ENCODE measurements around the gene MYH6.
"Not testable (repeated sequence)": the region's sequence is repeated elsewhere in the genome, so short reads cannot be mapped to it uniquely, and the experiment has no call there.

MYH6 gene

DNA sequence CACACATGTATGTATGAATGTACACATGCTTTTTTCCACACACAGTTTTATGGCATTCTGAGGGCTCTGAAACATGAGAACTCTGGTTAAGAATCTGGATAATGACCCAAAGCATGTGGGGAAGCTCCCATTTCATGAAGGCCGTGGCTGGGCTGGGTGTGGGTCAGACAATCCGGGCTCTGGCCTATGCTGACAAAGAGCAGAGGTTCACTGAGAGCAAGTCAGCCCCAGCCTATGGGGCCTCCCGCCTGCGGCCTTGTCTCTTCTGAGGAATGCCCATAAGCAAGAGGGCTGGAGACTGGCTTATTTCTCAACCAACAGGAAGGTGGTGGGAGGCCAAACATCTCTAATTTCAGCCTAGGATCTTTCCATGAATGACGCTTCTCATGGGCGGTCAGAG is 8.5 kb downstream of the MYH6 start:
- TF ChIP-seq, protein P1, sequence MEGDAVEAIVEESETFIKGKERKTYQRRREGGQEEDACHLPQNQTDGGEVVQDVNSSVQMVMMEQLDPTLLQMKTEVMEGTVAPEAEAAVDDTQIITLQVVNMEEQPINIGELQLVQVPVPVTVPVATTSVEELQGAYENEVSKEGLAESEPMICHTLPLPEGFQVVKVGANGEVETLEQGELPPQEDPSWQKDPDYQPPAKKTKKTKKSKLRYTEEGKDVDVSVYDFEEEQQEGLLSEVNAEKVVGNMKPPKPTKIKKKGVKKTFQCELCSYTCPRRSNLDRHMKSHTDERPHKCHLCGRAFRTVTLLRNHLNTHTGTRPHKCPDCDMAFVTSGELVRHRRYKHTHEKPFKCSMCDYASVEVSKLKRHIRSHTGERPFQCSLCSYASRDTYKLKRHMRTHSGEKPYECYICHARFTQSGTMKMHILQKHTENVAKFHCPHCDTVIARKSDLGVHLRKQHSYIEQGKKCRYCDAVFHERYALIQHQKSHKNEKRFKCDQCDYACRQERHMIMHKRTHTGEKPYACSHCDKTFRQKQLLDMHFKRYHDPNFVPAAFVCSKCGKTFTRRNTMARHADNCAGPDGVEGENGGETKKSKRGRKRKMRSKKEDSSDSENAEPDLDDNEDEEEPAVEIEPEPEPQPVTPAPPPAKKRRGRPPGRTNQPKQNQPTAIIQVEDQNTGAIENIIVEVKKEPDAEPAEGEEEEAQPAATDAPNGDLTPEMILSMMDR (conservative IDR thresholded peaks at IDR 0.05; ENCODE audit: low read length): no peak
- no peak for DNase-seq (ENCODE audit: low read depth)
- no peak overlapping the region for H3K4me3 ChIP-seq (ENCODE audit: low read length)

DNA sequence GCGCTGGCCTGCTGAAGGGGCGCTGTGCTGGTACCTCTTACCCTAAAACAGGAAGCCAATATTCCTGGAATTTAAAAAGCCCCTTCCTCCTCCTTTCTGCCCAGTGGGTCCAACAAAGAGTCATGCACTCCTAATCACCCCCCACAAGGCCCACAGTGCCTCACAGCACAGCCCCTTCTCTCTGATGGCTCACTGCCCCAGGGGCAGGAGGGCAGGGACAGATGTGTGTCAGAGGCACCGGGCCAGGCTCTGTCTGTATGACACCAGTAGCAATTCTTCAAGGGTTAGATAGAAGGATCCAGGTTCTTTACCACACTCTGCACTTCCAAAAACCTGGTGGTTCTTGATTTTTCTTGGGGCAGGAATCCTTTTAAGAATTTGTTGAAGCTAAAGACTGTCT is 8.9 kb downstream of the MYH6 start:
- H3K4me3 ChIP-seq (ENCODE audit: low read length): no peak overlapping the region
- TF ChIP-seq, protein P1 (conservative IDR thresholded peaks at IDR 0.05; ENCODE audit: low read length): no peak
- no peak for DNase-seq (ENCODE audit: low read depth)

DNA sequence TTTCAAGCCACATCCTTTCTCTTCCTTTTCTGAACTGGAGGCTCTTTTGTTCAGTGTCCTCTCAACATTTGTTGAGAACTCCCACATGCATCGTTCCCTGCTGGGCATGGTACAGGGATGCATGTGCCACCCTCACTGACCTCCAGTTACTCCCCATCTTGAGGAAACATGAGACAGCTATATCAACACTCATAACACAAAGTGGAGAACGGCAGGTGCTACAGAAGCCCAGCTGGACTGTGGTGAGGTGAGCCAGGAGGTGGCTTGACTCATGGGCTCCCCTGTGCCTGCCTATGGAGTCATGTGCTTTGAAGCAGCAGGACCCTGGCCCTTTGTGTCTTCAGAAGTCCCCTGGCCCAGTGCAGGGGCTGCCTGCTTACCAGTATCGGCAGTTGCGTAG is 9.7 kb downstream of the MYH6 start:
- no peak for DNase-seq (ENCODE audit: low read depth)
- TF ChIP-seq, protein P1 (conservative IDR thresholded peaks at IDR 0.05; ENCODE audit: low read length): no peak
- no peak overlapping the region for H3K4me3 ChIP-seq (ENCODE audit: low read length)

DNA sequence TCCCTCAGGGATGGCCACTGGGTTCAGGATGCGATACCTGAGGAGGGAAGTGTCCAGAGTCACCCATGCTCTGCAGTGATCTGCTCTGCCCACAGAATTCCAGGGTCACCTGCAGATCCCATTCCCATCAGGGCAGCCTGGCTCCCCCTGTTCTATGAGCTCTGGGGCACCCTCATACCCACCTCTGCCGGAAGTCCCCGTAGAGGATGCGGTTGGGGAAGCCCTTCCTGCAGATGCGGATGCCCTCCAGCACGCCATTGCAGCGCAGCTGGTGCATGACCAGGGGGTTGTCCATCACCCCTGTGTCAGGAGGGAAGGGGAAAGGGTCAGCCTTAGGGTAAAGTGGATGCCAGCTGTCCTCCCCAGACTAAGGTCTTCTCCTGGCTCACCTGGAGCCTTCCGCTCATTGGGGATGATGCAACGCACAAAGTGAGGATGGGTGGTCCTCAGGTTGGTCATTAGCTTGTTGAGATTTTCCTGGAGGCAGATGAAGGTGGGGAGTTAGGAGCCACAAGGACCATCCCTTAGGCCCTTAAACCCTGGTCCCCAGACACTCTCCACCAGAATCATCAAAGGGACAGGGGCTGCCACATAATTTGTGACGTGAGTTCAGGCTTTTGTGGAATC is 11.2 kb downstream of the MYH6 start:
- DNase-seq (ENCODE audit: low read depth): no peak
- TF ChIP-seq, protein P1 (conservative IDR thresholded peaks at IDR 0.05; ENCODE audit: low read length): no peak
- no peak overlapping the region for H3K4me3 ChIP-seq (ENCODE audit: low read length)

DNA sequence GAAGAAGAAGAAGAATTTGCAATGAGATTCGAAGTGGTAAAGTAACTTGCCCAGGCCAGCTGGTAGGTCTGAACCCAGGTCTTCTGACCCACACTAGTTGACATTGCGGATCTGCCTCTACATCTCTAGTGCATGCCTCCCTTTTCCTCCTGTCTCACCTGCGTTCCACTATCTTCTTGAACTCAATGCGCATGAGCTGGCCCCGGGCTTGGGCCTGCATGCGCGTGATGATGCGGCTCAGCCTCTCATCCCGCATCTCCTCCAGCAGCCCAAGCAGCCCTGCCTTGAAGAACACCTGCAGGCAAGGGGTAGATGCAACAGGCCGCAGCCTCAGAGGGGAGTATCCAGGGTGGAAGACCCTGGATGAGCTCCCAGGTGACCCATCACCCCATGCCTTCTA is 11.9 kb downstream of the MYH6 start:
- H3K4me3 ChIP-seq (ENCODE audit: low read length): no peak overlapping the region
- no peak for DNase-seq (ENCODE audit: low read depth)
- TF ChIP-seq, protein P1 (conservative IDR thresholded peaks at IDR 0.05; ENCODE audit: low read length): no peak

DNA sequence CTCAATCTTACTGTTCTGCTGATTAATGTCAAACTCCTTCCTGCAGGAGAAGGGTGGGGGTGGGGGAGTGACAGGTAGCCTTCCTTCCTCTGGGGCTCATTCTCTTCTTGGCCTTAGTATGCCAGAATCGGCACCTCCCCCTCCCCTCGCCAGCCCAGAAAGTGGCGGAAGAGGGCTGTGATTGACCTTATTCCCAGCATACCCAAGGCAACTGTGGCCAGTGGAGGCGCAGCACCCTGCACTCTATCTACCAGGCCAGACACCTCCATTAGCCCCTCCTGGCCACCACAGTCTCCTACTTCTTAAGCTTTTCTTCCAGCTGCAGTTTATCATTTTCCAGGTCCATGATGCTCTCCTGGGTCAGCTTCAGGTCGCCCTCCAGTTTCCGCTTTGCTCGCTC is 15.5 kb downstream of the MYH6 start:
- TF ChIP-seq, protein P1 (conservative IDR thresholded peaks at IDR 0.05; ENCODE audit: low read length): no peak
- H3K4me3 ChIP-seq (ENCODE audit: low read length): no peak overlapping the region
- no peak for DNase-seq (ENCODE audit: low read depth)

DNA sequence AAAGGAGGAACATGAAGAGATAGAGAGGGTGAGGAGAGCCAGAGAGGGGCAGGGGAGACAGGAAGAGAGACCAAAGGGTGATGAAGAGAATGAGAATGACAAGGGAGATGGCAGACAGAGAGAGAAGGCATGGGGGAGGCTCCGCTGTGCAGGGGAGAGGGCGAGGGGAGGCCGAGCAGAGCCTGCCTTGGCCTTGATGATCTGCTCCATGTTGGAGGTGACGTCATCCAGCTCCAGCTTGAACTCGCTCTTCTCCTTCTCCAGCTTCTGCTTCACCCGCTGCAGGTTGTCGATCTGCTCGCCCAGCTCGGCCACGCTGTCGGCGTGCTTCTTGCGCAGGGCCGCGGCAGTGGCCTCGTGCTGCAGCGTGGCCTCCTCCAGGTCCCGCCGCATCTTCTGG is 18.2 kb downstream of the MYH6 start:
- not testable (repeated sequence) for DNase-seq (ENCODE audit: low read depth)

DNA sequence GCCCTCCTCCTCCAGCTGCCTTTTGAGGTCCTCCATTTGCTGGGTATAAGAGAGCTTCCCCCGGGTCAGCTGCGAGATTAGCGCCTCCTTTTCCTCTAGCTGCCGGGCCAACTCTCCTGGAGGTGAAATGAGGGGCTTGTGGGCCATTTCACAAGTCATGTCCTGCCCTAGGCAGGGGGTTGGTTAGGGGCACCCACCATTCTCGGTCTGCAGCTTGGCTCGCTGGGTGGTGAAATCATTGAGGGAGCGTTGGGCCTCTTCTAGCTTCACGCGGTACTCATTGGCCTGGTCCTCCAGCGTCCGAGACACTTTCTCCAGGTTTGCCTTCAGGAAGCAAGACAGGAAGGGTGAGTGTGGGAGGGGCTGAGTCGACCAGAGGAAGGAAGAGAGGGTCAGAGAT is 18.7 kb downstream of the MYH6 start:
- TF ChIP-seq, protein P1 (conservative IDR thresholded peaks at IDR 0.05; ENCODE audit: low read length): no peak
- H3K4me3 ChIP-seq (ENCODE audit: low read length): no peak overlapping the region
- no peak for DNase-seq (ENCODE audit: low read depth)

More for the DNA sequence above, 18.2 kb downstream of the MYH6 start:
- not testable (repeated sequence) for H3K4me3 ChIP-seq (ENCODE audit: low read length)

Data from AG10803 (cell line).